Measurements from ENCODE around the gene ARID1B. TPM values are rescaled to one million over a fixed set of nuclear protein-coding genes. Genes with fewer than 3 reads are reported as not detected.

ARID1B gene
- total RNA-seq, 1 donor from 2014 or later, result 78.1 TPM

GRCh38 chr6:156950531-156950930 is 173.4 kb downstream of the ARID1B start:
- no peaks in the 10 kb centered on the region for H3K27me3 Mint-ChIP-seq (ENCODE audit: unreplicated experiment)
- H3K9me3 Mint-ChIP-seq (ENCODE audit: unreplicated experiment), result no peaks in the 10 kb centered on the region
- TF ChIP-seq, protein P1, sequence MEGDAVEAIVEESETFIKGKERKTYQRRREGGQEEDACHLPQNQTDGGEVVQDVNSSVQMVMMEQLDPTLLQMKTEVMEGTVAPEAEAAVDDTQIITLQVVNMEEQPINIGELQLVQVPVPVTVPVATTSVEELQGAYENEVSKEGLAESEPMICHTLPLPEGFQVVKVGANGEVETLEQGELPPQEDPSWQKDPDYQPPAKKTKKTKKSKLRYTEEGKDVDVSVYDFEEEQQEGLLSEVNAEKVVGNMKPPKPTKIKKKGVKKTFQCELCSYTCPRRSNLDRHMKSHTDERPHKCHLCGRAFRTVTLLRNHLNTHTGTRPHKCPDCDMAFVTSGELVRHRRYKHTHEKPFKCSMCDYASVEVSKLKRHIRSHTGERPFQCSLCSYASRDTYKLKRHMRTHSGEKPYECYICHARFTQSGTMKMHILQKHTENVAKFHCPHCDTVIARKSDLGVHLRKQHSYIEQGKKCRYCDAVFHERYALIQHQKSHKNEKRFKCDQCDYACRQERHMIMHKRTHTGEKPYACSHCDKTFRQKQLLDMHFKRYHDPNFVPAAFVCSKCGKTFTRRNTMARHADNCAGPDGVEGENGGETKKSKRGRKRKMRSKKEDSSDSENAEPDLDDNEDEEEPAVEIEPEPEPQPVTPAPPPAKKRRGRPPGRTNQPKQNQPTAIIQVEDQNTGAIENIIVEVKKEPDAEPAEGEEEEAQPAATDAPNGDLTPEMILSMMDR (IDR thresholded peaks at IDR 0.05), result no peak
- no peak overlapping the region for H3K27ac Mint-ChIP-seq (ENCODE audit: unreplicated experiment)
- DNase-seq (ENCODE audit: extremely low spot score, unreplicated experiment), result no peak
- H3K36me3 Mint-ChIP-seq (ENCODE audit: unreplicated experiment), result no peaks in the 10 kb centered on the region
- no peak overlapping the region for H3K4me3 Mint-ChIP-seq (ENCODE audit: unreplicated experiment)
- H3K4me1 Mint-ChIP-seq (ENCODE audit: unreplicated experiment), result peaks cover 56% of the 10 kb centered on the region

DNA sequence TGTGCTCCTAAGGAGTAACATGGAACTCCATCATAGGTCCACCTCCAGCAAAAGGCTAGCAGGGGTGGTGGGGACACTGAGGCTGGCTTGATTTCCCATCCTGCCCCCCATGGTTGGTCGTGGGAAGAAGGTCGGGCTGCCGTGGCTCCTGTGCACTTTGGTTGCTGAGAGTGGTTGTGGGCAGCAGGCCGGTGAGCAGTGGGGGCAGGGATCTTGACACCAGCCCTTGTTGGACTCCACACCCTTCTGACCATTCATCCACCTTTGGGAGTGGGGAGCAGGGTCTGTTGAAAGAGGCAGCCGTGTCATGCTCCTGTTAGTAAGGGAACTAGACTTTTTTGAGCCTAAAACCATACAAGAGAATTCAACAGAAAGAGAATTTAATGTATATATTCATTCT is 175.2 kb downstream of the ARID1B start:
- Mint-ChIP-seq H3K36me3 (ENCODE audit: unreplicated experiment) (no peaks in the 10 kb centered on the region), H3K4me3 (ENCODE audit: unreplicated experiment) (peak overlapping the region; percentile 32), H3K27me3 (ENCODE audit: unreplicated experiment) (no peaks in the 10 kb centered on the region), H3K9me3 (ENCODE audit: unreplicated experiment) (no peaks in the 10 kb centered on the region), H3K4me1 (ENCODE audit: unreplicated experiment) (peaks cover 53% of the 10 kb centered on the region), H3K27ac (ENCODE audit: unreplicated experiment) (peak overlapping the region; percentile 97)
- DNase-seq (ENCODE audit: extremely low spot score, unreplicated experiment), result no peak
- TF ChIP-seq, protein P1 (IDR thresholded peaks at IDR 0.05), result no peak

DNA sequence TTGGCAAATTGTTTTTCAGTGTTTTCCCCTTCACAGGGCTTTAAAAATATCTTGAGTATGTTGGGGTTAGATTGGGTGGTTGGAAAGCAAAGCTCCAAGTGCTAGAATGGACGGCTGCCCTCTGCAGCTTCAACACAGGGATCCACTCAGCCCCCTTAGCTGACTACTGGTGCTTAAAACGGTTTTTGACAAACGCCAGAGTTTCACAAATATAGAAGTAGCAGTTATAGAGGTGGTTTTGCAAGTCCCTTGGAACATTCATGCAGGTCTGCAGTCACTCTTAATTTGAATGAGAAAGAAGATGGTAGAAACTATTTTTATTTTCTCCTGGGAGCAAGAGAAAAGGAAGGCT is 175.9 kb downstream of the ARID1B start:
- H3K9me3 Mint-ChIP-seq (ENCODE audit: unreplicated experiment), result no peaks in the 10 kb centered on the region
- H3K27me3 Mint-ChIP-seq (ENCODE audit: unreplicated experiment), result no peaks in the 10 kb centered on the region
- H3K27ac Mint-ChIP-seq (ENCODE audit: unreplicated experiment), result peak overlapping the region; percentile 97
- H3K36me3 Mint-ChIP-seq (ENCODE audit: unreplicated experiment), result no peaks in the 10 kb centered on the region
- H3K4me3 Mint-ChIP-seq (ENCODE audit: unreplicated experiment), result peak overlapping the region; percentile 70
- H3K4me1 Mint-ChIP-seq (ENCODE audit: unreplicated experiment), result peaks cover 60% of the 10 kb centered on the region
- TF ChIP-seq, protein P1 (IDR thresholded peaks at IDR 0.05), result no peak
- DNase-seq (ENCODE audit: extremely low spot score, unreplicated experiment), result no peak

- H3K4me3 Mint-ChIP-seq (ENCODE audit: unreplicated experiment), result peak overlapping the region; percentile 70
- no peaks in the 10 kb centered on the region for H3K9me3 Mint-ChIP-seq (ENCODE audit: unreplicated experiment)
- H3K36me3 Mint-ChIP-seq (ENCODE audit: unreplicated experiment), result no peaks in the 10 kb centered on the region
- H3K27me3 Mint-ChIP-seq (ENCODE audit: unreplicated experiment), result no peaks in the 10 kb centered on the region
- H3K27ac Mint-ChIP-seq (ENCODE audit: unreplicated experiment), result peak overlapping the region; percentile 97
- H3K4me1 Mint-ChIP-seq (ENCODE audit: unreplicated experiment), result peaks cover 63% of the 10 kb centered on the region
- DNase-seq (ENCODE audit: extremely low spot score, unreplicated experiment), result no peak
- TF ChIP-seq, protein P1 (IDR thresholded peaks at IDR 0.05), result peak; percentile 52
These were observed 176.4 kb downstream of the ARID1B start for GRCh38 chr6:156953479-156954146.

DNA sequence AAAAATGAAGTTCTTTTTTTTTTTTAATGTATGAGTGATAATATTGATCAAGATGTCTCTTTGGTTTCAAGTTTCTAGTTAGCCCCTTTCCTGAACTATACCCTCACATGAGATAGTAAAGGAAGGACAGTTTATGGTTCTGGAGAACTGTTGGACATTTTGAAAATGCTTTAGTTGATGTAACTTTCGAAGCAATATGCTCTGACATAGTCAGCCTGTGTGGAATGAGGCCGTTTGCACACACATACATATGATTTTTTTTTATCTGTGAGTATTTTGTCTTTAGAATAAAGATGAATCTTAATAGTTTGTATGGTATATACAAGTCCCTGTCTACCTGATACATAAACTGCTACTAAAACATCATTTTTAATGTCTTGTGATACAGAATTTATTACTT is 177.0 kb downstream of the ARID1B start:
- peak overlapping the region; percentile 97 for H3K27ac Mint-ChIP-seq (ENCODE audit: unreplicated experiment)
- no peak for DNase-seq (ENCODE audit: extremely low spot score, unreplicated experiment)
- peaks cover 61% of the 10 kb centered on the region for H3K4me1 Mint-ChIP-seq (ENCODE audit: unreplicated experiment)
- no peak overlapping the region for H3K4me3 Mint-ChIP-seq (ENCODE audit: unreplicated experiment)
- no peaks in the 10 kb centered on the region for H3K27me3 Mint-ChIP-seq (ENCODE audit: unreplicated experiment)
- TF ChIP-seq, protein P1 (IDR thresholded peaks at IDR 0.05), result no peak
- no peaks in the 10 kb centered on the region for H3K9me3 Mint-ChIP-seq (ENCODE audit: unreplicated experiment)
- H3K36me3 Mint-ChIP-seq (ENCODE audit: unreplicated experiment), result no peaks in the 10 kb centered on the region

All from osteocyte (in vitro differentiated cells).